ENCODE results near the gene PUS10.
"Not testable (repeated sequence)": the region's sequence is repeated elsewhere in the genome, so short reads cannot be mapped to it uniquely, and the experiment has no call there.

PUS10 gene, protein sequence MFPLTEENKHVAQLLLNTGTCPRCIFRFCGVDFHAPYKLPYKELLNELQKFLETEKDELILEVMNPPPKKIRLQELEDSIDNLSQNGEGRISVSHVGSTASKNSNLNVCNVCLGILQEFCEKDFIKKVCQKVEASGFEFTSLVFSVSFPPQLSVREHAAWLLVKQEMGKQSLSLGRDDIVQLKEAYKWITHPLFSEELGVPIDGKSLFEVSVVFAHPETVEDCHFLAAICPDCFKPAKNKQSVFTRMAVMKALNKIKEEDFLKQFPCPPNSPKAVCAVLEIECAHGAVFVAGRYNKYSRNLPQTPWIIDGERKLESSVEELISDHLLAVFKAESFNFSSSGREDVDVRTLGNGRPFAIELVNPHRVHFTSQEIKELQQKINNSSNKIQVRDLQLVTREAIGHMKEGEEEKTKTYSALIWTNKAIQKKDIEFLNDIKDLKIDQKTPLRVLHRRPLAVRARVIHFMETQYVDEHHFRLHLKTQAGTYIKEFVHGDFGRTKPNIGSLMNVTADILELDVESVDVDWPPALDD

DNA sequence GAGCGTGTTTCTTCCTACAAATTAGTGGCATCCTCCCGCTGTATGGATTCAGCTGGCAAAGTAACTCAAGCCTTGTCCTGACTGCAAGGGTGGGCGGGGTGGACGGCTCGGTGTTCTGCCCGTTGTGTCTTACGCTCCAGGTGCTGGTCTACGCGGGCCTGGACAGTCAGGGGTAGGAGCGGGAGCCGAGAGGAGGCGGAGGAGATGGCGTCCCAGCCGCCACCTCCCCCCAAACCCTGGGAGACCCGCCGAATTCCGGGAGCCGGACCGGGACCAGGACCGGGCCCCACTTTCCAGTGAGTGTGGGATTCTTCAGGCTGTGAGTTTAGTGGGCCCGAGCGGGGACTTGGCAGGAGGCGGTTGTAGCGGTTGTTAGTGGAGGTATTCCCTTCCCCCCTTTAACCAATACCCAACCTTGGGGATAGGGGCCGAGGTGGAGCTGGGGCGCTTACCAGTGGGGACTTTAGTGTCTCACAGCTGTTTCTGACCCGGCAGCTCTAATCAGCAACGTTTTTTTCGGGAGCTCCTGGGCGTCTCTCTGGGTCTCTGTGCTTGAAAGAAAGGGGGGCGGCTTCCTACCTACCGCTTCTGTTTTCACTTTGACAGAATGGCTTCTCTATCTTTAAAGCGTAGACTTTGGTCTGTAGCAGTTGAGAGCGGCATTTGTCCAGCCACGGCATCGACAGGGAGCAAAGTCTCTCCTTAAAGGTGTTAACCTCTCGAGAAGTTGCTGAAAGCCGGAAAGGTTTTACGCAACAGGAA, at the start of gene PUS10, which contains the start of gene PEX13:
TSS of gene PUS10 (minus strand) at position 700 of the 762 bp plus-strand sequence. CDS start 6,365 bp downstream, outside the sequence.
TSS of gene PEX13 (plus strand) at position 165 of the 762 bp plus-strand sequence. CDS start at position 205, 40 bp downstream.
- peak; percentile 90 for DNase-seq

- peak; percentile 91 for DNase-seq
Observed at GRCh38 chr2:61065714-61066709, 48.0 kb upstream of the PUS10 start, which contains the start of gene SANBR. Gene SANBR, plus strand, starts transcription at chr2:61065871. Its CDS starts 4,480 bp downstream, at chr2:61070351.

GRCh38 chr2:61059382-61059781, 41.3 kb upstream of the PUS10 start:
- no peak for DNase-seq

- DNase-seq: no peak
Observed at GRCh38 chr2:61057562-61057961, 39.5 kb upstream of the PUS10 start.

GRCh38 chr2:61055557-61055956, 37.5 kb upstream of the PUS10 start:
- DNase-seq: no peak

DNA sequence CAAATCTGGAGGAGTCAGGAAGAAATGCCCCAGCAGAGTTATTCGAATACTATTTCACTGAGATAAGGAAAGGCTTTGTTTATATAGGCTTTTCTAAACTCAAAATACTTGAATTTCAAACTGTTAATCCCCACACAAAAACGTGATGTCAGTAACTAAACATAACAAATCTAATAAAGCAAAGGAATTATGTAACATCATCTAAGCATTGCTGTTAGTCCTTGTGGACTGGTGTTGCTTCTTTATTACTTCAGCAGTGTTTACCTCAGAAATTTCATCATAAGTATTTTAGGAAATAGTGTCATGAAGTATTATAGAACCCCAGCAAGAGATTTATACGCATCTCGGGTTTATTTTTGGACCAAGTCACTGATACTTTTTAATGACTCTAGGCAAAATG, 27.9 kb upstream of the PUS10 start:
- DNase-seq: no peak

DNA sequence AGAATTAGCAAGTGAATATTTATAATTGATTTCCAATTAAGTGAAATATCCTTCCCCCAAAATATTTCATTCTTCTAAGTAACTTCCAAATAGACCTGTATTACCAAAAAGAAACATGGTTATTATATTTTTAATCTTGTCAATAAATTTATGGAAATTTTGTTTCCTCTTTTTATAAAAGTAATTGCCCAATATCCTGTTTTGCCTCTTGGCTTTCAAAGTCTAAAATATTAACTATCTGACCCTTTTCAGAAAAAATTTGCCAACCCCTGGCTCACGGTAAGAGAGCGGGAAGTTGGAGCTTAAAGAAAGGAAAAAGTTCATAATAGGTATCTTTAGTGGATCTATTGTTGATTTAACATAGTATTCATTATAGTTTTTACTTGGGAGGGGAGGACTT, 27.2 kb upstream of the PUS10 start:
- no peak for DNase-seq

GRCh38 chr2:61044636-61045035, 26.6 kb upstream of the PUS10 start:
- no peak for DNase-seq

DNA sequence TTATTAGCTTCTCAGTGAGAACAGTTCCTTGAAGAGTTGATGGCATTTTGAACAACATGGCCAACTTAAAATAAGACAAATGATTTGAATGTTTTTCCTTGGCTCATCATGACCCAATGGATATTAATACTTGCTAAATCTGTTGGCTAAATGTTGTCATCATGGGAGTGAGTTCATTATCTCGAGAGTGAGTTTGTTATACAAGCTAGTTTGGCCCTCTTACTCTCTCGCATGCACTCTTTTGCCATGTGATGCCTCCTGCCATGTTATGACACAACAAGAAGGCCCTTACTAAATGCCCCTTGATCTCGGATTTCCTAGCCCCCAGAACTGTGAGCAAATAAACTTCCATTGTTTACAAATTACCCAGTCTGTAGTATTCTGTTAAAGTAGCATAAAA, 24.8 kb upstream of the PUS10 start:
- DNase-seq: no peak

GRCh38 chr2:61036643-61037042, 18.6 kb upstream of the PUS10 start:
- DNase-seq: not testable (repeated sequence)

DNA sequence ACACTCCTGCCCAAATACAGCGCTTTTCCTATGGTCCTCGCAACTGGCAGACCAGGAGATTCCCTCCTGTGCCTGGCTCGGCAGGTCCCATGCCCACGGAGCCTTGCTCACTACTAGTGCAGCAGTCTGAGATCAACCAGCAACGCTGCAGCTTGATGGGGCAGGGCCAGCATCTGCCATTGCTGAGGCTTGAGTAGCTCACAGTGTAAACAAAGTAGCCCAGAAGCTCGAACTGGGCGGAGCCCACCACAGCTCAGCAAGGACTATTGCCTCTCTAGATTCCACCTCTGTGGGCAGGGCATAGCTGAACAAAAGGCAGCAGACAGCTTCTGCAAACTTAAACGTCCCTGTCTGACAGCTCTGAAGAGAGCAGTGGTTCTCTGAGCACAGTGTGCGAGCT, 16.5 kb upstream of the PUS10 start:
- DNase-seq: not testable (repeated sequence)

DNA sequence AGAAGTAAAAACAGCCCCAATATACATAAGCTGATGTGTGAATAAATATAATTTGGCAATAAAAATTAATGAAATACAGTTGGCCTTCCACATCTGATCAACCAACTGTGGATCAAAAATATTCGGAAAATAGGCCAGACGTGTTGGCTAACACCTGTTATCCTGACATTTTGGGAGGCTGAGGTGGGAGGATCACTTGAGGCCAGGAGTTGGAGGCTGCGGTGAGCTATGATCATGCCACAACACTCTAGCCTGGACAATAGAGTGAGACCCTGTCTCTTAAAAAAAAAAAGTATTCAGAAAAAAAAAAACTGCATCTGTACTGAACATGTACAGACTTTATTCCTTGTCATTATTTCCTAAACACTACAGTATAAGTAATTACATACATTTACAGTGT, 11.5 kb upstream of the PUS10 start:
- DNase-seq: no peak

- DNase-seq: no peak
Observed at GRCh38 chr2:61023670-61024069, 5.6 kb upstream of the PUS10 start.

DNA sequence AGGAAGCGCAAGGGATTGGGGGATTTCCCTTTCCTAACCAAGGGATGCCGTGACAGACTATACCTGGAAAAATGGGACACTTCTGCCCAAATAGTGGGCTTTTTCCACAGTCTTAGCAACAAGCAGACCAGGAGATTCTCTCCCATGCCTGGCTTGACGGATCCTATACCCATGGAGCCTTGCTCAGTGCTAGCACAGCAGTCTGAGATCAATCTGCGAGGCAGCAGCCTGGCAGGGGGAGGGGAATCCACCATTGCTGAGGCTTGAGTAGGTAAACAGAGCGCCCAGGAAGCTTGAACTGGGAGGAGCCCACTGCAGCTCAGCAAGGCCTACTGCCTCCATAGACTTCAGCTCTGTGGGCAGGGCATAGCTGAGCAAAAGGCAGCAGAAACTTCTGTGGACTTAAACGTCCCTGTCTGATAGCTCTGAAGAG, 3.2 kb upstream of the PUS10 start:
- DNase-seq: no peak

DNA sequence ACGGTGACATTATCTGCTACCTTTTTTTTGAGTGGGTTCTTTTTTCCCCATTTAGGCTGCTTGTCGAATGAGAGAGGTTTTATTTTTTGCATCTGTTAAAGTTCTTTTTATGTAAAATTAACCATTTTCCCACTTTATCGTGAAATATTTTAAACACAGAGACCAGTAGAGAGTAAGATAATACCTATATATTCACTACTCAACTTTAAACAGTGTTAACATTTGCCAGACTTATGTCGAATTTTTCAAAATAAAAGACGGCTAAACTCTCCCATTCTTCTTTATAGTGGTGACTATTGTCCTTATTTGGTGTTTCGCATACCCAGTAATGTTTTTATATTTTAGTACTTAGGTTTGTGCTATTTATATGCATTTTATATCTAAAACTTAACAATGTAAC, 743 bp upstream of the PUS10 start:
- no peak for DNase-seq

GRCh38 chr2:61018318-61018755, 282 bp upstream of the PUS10 start:
- no peak for DNase-seq

DNA sequence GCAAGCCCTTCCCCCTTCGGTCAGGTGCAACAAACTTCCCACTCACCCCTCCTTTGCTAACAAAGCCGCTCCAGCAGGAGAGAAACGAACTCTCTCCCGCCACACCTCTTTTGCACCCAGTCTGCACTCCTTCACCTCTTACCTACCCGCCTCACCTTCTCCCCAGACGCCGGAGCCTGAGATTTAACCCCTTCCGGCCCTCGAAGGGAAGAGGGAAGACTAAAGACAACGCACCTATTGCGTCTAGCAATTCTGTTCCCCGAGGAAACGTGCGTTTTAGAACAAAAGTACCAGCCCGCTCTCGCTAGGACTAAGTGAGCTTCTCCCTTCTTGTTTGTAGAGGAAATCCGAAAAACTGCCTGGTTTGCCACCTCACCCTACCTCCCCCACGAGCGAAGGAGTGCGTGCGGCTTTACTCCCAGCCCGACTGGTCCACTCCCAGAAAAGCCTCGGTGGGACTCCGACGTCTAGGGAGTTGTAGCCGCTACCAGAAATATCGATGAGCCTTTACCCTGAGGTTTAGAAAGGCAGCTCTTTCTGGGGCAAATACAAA, 976 bp downstream of the PUS10 start:
- DNase-seq: no peak

DNA sequence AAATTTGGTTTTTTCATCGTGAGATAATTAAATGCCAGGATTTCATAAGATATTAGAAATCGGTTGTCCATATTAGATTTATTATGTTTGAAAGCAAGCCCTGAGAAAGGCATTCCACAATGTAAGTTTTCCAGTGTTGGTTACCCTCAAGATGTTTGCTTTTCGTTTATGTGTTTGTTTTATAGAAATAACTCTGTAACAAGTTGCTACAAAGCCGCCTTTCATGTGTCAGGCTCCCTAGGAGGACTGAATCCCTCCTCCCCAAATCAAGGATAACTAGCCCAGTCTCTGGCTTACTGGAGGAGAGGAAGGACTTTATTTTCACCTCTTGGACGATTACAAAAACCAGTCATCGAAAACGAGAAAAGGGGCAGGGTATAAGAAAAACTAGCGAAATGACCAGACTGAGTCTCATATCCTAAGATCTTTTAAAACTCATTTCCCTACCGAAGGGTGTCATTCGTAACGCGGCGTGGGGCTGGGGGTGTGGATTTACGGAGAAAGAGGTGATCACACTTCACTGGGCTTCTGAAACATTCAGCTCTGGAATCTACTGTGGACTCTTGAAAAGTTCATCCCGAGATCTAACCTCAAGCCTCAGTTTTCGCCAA, 1.6 kb downstream of the PUS10 start:
- no peak for DNase-seq

GRCh38 chr2:61015976-61016375, 2.1 kb downstream of the PUS10 start:
- no peak for DNase-seq

DNA sequence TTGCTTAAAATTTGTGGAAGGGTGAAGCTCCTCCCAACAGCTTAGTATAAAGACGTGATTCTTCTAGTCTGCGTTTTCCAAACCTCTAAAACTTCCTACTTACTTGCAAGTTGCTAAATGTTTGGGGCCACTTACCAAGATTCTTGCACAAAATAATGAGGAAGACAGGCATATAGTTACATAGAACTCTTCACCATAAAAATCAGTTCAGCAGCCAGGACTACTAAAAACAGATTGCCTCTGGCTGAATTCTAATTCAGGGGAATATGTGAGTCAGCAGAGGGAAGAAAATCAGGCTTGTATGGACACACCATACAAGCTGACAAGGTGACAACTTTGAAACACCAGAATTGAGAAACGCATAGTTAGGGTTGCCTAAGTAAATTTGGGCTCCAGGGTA, 3.3 kb downstream of the PUS10 start:
- no peak for DNase-seq

DNA sequence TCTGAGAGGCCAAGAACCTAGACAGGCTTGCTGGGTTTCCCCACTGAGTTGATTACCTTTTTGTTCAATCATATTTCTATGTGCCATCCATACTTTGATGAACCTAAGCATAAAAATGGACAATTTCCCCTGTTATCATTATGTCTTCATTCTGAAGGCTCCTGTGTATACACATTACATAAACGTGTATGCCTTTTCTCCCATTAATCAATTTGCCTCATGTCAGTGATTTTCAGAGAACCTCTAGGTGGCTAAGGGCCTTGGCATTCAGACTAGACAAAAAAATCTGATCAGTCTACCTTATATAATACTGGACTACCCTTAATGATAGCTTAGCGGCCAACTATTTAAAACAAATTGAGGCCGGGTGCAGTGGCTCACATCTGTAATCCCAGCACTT, 4.7 kb downstream of the PUS10 start:
- DNase-seq: no peak
